Non-pigmented ciliary epithelial cell (primary cell): ENCODE results near the gene PCDHB15.

ENCODE experiments used
- DNase-seq: peaks from one replicate; pipeline ENCODE4 v3.0.0-alpha.2; 2010; ENCODE audit warnings: low read depth

The PCDHB15 gene

DNA sequence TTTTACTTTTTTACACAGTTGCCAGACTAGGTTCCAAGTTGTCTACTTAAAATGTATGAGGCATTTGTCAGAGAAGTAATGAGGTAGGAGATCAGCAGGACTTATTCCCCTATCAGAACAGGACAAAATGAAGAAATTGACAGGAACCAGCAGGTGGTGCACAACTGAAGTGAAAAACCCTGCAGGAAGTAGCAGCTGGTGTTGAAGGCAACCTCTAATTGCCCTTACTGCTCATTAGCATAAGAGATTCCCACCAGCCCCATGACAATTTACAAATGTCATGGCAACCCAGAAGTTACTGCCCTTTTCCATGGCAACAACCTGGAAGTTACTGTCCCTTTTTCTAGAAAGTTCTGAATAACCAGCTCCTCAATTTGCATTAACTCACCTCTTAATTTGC, 5.4 kb downstream of the PCDHB15 start:
- DNase-seq: no peak

DNA sequence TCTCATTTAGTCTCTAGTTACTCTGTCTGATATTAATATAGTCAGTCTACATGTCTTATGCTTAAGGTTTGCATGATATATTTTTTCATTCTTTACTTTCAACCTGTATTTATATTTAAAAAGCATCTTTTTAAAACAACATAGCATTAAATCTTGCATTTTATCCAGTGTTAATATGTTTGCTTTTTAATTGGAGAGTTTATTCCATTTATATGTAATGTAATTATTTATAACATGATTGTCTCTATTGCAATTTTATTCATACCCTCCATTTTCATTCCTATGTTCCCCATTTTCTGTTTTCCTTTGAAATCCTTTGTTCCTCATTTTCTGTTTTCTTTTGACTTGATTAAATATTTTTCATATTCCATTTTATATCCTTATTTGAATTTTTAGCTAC, 13.3 kb downstream of the PCDHB15 start:
- DNase-seq: no peak

DNA sequence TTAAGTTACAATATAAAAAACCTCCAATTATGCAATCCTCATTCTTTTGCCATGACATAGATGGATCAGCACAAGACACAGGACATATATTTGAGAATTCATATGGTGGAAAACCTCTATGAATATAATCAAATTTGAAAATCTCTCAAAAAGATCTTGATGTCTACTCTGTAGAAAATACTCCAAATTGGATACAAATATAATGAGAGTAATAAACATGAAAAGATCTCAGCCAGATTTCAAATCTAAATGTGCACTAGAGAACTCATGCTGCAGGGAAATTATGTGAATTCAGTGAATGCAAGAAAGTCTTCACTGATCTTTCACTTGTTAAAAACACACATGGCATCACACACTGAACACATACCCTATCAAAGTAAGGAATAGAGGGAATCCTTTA, 13.8 kb downstream of the PCDHB15 start:
- no peak for DNase-seq

GRCh38 chr5:141260458-141261237, 15.5 kb downstream of the PCDHB15 start:
- no peak for DNase-seq

DNA sequence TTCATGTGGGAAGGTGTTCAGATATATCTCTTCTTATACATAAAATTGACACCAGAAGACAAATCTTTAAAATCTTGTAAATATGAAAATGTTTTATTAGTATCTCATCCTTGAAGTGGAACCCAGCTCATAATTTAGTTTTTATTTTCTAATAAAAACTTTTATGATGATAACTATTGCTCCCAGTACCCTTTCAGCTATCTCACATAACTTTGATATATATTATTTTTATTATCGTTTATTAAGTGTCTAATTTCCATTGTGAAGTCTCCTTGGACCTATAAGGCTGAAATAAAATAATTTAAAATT, 16.0 kb downstream of the PCDHB15 start:
- DNase-seq: no peak

- DNase-seq: no peak
These were observed 24.0 kb downstream of the PCDHB15 start for GRCh38 chr5:141269195-141269594.

DNA sequence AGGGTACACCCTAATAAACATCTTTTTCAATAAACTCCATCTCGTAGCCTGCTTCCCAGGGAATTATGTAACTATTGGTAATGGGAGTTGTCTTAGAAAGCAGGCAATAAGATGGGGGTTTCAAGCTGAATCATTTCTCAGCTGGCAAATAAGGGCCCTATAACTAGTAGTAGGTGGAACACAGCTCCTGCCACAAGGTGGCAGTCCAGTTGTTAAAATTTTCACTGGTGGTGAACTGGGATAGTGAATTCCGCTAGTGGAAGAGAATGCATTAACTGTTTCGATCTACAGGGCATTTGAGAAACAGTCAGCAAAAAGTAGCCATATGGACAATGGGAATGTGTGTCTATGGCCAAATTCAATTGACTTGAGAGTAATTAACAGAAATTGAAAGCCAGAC, 27.7 kb downstream of the PCDHB15 start:
- DNase-seq: no peak

GRCh38 chr5:141298376-141298775, 53.2 kb downstream of the PCDHB15 start:
- DNase-seq: no peak
